Activated CD4-positive, alpha-beta T cell treated with anti-CD3 and anti-CD28 coated beads for 4 hours (primary cell): ENCODE results near the gene MARK4.

Experiments used
- DNase-seq, 2 donors: peaks; one replicate each; pipeline ENCODE4 v3.0.0-alpha.2; 2020

MARK4 gene

GRCh38 chr19:45275370-45275971 lies 24.4 kb downstream of the MARK4 start:
- DNase-seq = no peak

GRCh38 chr19:45276284-45276687 lies 25.2 kb downstream of the MARK4 start:
- DNase-seq = no peak

- DNase-seq = no peak
These were observed 27.0 kb downstream of the MARK4 start for GRCh38 chr19:45278087-45278486.

- no peak for DNase-seq
These were observed 28.6 kb downstream of the MARK4 start for GRCh38 chr19:45279587-45280192.

- DNase-seq = no peak
These were observed 29.4 kb downstream of the MARK4 start for GRCh38 chr19:45280471-45280961.

- no peak for DNase-seq
These were observed 32.5 kb downstream of the MARK4 start for GRCh38 chr19:45283443-45284033.

GRCh38 chr19:45290381-45290931 lies 39.4 kb downstream of the MARK4 start:
- no peak for DNase-seq

- DNase-seq = no peak
These were observed 40.8 kb downstream of the MARK4 start for GRCh38 chr19:45291834-45292233.

- no peak for DNase-seq
These were observed 42.6 kb downstream of the MARK4 start for GRCh38 chr19:45293682-45294081.

- no peak for DNase-seq
These were observed 43.4 kb downstream of the MARK4 start for GRCh38 chr19:45294291-45295029.

GRCh38 chr19:45295873-45296272 lies 44.8 kb downstream of the MARK4 start:
- no peak for DNase-seq

GRCh38 chr19:45296355-45296754 lies 45.3 kb downstream of the MARK4 start:
- no peak for DNase-seq

- no peak for DNase-seq
These were observed 46.6 kb downstream of the MARK4 start for GRCh38 chr19:45297674-45298073.

- no peak for DNase-seq
These were observed 47.2 kb downstream of the MARK4 start for GRCh38 chr19:45298264-45298663.

- DNase-seq = no peak
These were observed 48.6 kb downstream of the MARK4 start for GRCh38 chr19:45299719-45300118.

GRCh38 chr19:45302416-45302815 lies 51.3 kb downstream of the MARK4 start:
- no peak for DNase-seq

GRCh38 chr19:45303269-45304060 lies 52.4 kb downstream of the MARK4 start:
- no peak for DNase-seq

GRCh38 chr19:45304141-45304926 lies 53.3 kb downstream of the MARK4 start:
- DNase-seq = no peak

GRCh38 chr19:45305007-45305406 lies 53.9 kb downstream of the MARK4 start:
- no peak for DNase-seq

- DNase-seq = no peak
These were observed 54.4 kb downstream of the MARK4 start for GRCh38 chr19:45305421-45305820.

- no peak for DNase-seq
These were observed 55.0 kb downstream of the MARK4 start for GRCh38 chr19:45306040-45306439.
